ENCODE results near the gene CYB5B. TPM values are rescaled to one million over a fixed set of nuclear protein-coding genes. Genes with fewer than 3 reads are reported as not detected.

CYB5B gene, protein sequence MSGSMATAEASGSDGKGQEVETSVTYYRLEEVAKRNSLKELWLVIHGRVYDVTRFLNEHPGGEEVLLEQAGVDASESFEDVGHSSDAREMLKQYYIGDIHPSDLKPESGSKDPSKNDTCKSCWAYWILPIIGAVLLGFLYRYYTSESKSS
- 134 and 196 TPM in 2 replicates for polyA plus RNA-seq (2011; rRNA removed)
- polyA minus RNA-seq (2011; rRNA and poly(A)+ RNA removed): 37.4 and 73.2 TPM in 2 replicates

DNA sequence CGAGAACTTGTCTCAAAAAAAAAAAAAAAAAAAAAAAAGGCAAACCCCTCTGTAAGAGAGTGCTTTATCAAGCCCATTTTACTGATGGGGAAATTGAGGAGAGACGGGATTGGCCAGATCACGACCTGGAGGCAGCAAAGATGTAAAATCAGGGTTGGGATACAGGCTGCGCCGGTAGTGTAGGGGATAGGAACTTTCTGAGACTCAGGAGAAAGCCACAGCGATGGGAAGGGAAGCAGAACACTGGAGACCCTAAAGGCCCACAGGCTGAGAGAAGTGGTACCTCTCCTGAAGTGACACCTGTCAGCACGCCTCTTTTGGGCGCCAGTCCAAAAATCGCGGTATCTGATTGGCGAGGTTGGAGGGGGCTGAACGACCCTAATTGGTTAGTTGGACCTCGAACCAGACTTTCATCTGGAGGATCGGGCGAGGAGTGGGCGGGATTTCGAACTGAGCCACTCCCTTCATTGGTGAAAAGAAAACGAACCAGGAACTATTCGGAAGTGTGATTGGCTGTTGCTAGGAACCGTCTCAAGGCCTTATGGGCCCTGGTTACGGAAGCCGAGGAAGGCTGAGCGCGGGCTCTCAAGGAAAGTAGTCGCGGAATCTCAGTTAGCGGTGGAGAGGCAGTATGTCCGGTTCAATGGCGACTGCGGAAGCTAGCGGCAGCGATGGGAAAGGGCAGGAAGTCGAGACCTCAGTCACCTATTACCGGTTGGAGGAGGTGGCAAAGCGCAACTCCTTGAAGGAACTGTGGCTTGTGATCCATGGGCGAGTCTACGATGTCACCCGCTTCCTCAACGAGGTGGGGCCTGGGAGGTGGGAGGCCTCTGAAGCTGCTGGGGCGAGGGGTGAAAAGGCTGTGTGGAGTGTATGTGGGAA lies at the start of gene CYB5B:
CYB5B (plus strand) TSS at position 567 of the 882 bp plus-strand sequence; CDS start at position 632, 65 bp downstream.
- DNase-seq (ENCODE audit: low read depth): peak; percentile 96
- Histone ChIP-seq H3K27me3 (ENCODE audit: control insufficient read depth, insufficient read depth, low read length) (no peaks in the 10 kb centered on the region), H3K4me3 (ENCODE audit: low read depth, low read length) (peak within 1 kb of the TSS; percentile 84), H3K36me3 (ENCODE audit: control insufficient read depth, insufficient read depth, low read length) (0 out of 2 replicates have a peak, but pooled peaks cover 2% of the 10 kb centered on the region)
- CTCF ChIA-PET: interaction anchor here (1.1 kb wide), 1 partner anchor 24 kb away, joined by 4 read pairs; no protein-coding TSS in a partner anchor
- POLR2A ChIA-PET: no interaction called here
- TF ChIP-seq, protein P1, sequence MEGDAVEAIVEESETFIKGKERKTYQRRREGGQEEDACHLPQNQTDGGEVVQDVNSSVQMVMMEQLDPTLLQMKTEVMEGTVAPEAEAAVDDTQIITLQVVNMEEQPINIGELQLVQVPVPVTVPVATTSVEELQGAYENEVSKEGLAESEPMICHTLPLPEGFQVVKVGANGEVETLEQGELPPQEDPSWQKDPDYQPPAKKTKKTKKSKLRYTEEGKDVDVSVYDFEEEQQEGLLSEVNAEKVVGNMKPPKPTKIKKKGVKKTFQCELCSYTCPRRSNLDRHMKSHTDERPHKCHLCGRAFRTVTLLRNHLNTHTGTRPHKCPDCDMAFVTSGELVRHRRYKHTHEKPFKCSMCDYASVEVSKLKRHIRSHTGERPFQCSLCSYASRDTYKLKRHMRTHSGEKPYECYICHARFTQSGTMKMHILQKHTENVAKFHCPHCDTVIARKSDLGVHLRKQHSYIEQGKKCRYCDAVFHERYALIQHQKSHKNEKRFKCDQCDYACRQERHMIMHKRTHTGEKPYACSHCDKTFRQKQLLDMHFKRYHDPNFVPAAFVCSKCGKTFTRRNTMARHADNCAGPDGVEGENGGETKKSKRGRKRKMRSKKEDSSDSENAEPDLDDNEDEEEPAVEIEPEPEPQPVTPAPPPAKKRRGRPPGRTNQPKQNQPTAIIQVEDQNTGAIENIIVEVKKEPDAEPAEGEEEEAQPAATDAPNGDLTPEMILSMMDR (IDR thresholded peaks at IDR 0.05; ENCODE audit: insufficient read depth, low read depth, low read length): 0 out of 2 replicates have a peak, but pooled peaks have one; percentile 7

DNA sequence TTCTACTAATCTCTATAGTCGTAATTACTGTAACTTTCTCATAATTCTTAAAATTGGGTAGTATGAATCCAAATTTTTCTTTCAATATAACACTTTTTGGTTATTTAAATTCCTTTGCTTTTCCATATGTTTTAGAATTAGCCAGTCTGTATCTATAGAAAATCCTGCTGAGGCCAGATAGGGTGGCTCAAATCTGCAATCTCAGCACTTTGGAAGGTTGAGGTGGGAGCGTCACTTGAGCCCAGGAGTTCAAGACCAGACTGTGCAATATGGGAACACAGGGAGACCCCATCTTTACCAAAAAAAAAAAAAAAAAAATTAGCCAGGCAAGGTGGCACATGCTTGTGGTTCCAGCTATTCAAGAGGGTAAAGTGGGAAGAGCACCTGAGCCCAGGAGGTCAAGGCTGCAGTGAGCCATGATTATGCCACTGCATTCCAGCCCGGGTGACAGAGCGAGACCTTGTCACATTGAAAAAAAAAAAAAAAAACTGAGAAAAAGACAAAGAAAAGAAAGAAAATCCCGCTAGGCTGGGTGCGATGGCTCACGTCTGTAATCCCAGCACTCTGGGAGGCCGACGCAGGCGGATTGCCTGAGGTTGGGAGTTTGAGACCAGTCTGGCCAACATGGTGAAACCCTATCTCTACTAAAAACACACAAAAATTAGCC lies 47.9 kb upstream of the CYB5B start:
- DNase-seq (ENCODE audit: low read depth): no peak
- ChIA-PET POLR2A (no interaction called here), CTCF (no interaction called here)
- Histone ChIP-seq H3K36me3 (ENCODE audit: control insufficient read depth, insufficient read depth, low read length) (peaks cover 8% of the 10 kb centered on the region), H3K27me3 (ENCODE audit: control insufficient read depth, insufficient read depth, low read length) (no peaks in the 10 kb centered on the region), H3K4me3 (ENCODE audit: low read depth, low read length) (no peak overlapping the region)
- TF ChIP-seq, protein P1 (IDR thresholded peaks at IDR 0.05; ENCODE audit: insufficient read depth, low read depth, low read length): no peak

DNA sequence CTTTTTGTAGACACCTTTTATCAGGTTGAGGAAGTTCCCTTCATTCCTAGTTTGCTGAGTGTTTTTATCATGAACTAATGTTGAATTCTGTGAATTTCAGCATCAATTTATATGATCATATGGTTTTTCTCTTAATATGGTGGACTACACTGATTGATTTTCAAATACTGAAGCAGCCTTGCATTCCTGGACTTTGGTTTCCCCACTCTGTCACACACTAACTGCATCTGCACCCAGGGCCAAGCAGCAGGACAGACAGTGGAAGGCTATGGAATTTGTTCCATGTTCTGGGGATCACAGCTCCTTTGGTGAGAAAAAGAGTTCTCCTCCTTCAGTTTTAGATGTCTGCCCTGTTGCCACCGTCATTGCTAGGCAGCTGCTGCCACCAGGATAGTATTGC lies 46.4 kb upstream of the CYB5B start:
- DNase-seq (ENCODE audit: low read depth): no peak
- CTCF ChIA-PET: interaction anchor here (0.7 kb wide), 1 partner anchor 24 kb away, joined by 3 read pairs; no protein-coding TSS in a partner anchor
- POLR2A ChIA-PET: no interaction called here
- H3K4me3 ChIP-seq (ENCODE audit: low read depth, low read length): no peak overlapping the region
- H3K36me3 ChIP-seq (ENCODE audit: control insufficient read depth, insufficient read depth, low read length): peaks cover 5% of the 10 kb centered on the region
- TF ChIP-seq, protein P1 (IDR thresholded peaks at IDR 0.05; ENCODE audit: insufficient read depth, low read depth, low read length): no peak
- H3K27me3 ChIP-seq (ENCODE audit: control insufficient read depth, insufficient read depth, low read length): no peaks in the 10 kb centered on the region

DNA sequence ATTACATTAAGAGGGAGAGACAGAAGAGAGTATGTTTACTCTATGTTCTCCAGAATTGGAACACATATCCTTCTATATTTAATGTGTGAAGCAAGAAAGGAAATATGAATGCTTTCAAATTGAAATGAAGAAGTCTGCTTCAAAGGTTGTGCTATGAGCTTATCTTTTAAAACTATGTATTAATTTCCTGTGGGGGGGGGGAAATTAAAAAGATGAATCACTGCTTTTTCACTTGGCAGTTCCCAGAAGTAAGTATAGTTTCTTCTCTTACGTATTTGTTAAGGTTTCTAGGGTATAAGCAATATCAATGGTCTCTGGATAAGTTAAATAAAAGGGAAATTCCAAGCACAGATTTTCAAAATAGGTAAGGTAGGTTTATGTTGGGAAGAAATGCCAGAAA lies 45.7 kb upstream of the CYB5B start:
- no peak for DNase-seq (ENCODE audit: low read depth)
- no peaks in the 10 kb centered on the region for H3K27me3 ChIP-seq (ENCODE audit: control insufficient read depth, insufficient read depth, low read length)
- POLR2A ChIA-PET: no interaction called here
- peaks cover 5% of the 10 kb centered on the region for H3K36me3 ChIP-seq (ENCODE audit: control insufficient read depth, insufficient read depth, low read length)
- H3K4me3 ChIP-seq (ENCODE audit: low read depth, low read length): no peak overlapping the region
- TF ChIP-seq, protein P1 (IDR thresholded peaks at IDR 0.05; ENCODE audit: insufficient read depth, low read depth, low read length): no peak
- CTCF ChIA-PET: interaction anchor here (0.7 kb wide), 1 partner anchor 24 kb away, joined by 3 read pairs; no protein-coding TSS in a partner anchor

DNA sequence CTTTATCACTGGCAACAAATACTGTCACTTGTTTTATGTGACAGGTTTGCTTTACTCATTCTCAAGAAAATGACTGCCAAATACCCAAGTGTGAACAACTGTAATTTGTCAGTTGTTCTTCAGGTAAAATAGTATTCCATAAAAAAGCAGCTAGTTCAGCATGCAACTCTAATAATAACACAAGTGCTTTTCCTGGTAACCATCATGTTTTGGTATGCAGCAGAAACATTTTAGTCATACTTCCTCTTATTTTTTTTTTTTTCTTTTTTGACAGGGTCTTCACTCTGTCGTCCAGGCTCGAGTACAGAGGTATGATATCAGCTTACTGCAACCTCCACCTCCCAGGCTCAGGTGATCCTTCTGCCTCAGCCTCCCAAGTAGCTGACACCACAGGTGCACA lies 43.2 kb upstream of the CYB5B start:
- no peaks in the 10 kb centered on the region for H3K27me3 ChIP-seq (ENCODE audit: control insufficient read depth, insufficient read depth, low read length)
- ChIA-PET CTCF (interaction anchor here (0.6 kb wide), 1 partner anchor 232 kb away, joined by 3 read pairs; no protein-coding TSS in a partner anchor), POLR2A (no interaction called here)
- H3K36me3 ChIP-seq (ENCODE audit: control insufficient read depth, insufficient read depth, low read length): peaks cover 3% of the 10 kb centered on the region
- no peak overlapping the region for H3K4me3 ChIP-seq (ENCODE audit: low read depth, low read length)
- no peak for DNase-seq (ENCODE audit: low read depth)
- TF ChIP-seq, protein P1 (IDR thresholded peaks at IDR 0.05; ENCODE audit: insufficient read depth, low read depth, low read length): no peak

Data from BJ (cell line).